Parathyroid adenoma (tissue), 2 donors: ENCODE data around the gene ZNRF4.
A peak's percentile ranks its signal among the peaks of the same experiment; 100 is the strongest.

Experiments
- H2AFZ ChIP-seq: fragments of 300-600 bp; sonication (generic); one replicate; pipeline ENCODE4 v1.7.0; 2017; ENCODE audit warnings: antibody characterized with exemption, mild to moderate bottlenecking
- H3K27ac ChIP-seq: fragments of 300-600 bp; sonication (generic); one replicate; pipeline ENCODE4 v1.7.0; 2017
- H3K27me3 ChIP-seq: fragments of 300-600 bp; sonication (generic); one replicate; pipeline ENCODE4 v1.7.0; 2017; ENCODE audit warnings: low read length; ENCODE audit not compliant: control insufficient read depth, insufficient read depth
- H3K36me3 ChIP-seq: fragments of 300-600 bp; sonication (generic); one replicate; pipeline ENCODE4 v1.7.0; 2017; ENCODE audit warnings: low read length; ENCODE audit not compliant: control insufficient read depth, insufficient read depth
- H3K4me1 ChIP-seq: fragments of 300-600 bp; sonication (generic); one replicate; pipeline ENCODE4 v1.7.0; 2017; ENCODE audit warnings: control low read depth
- H3K4me2 ChIP-seq: fragments of 300-600 bp; sonication (generic); one replicate; pipeline ENCODE4 v1.7.0; 2017; ENCODE audit warnings: low read length
- H3K4me3 ChIP-seq: fragments of 300-600 bp; sonication (generic); one replicate; pipeline ENCODE4 v1.7.0; 2017; ENCODE audit warnings: low read depth, low read length
- H3K79me2 ChIP-seq: fragments of 300-600 bp; sonication (generic); one replicate; pipeline ENCODE4 v1.7.0; 2017; ENCODE audit warnings: control low read depth
- H3K9ac ChIP-seq: fragments of 300-600 bp; sonication (generic); one replicate; pipeline ENCODE4 v1.7.0; 2017; ENCODE audit warnings: mild to moderate bottlenecking
- H3K9me3 ChIP-seq: fragments of 300-600 bp; sonication (generic); one replicate; pipeline ENCODE4 v1.7.0; 2017; ENCODE audit warnings: low read length; ENCODE audit not compliant: control insufficient read depth
- CTCF ChIP-seq: fragments of 300-600 bp; sonication (generic); IDR thresholded peaks from one replicate; pipeline ENCODE4 v1.7.0; 2017; ENCODE audit warnings: antibody characterized with exemption, mild to moderate bottlenecking
- donor health status: primary hyperparathyroidism.

The ZNRF4 gene

GRCh38 chr19:5477451-5478215, 22.4 kb downstream of the ZNRF4 start:
- no peaks in the 10 kb centered on the region for H3K4me1 ChIP-seq
- peaks cover 3% of the 10 kb centered on the region for H3K27me3 ChIP-seq
- no peak overlapping the region for H3K4me3 ChIP-seq
- no peak for TF ChIP-seq CTCF
- H2AFZ ChIP-seq: no peak overlapping the region
- no peak overlapping the region for H3K9ac ChIP-seq
- no peaks in the 10 kb centered on the region for H3K9me3 ChIP-seq
- no peak overlapping the region for H3K27ac ChIP-seq
- H3K36me3 ChIP-seq: no peaks in the 10 kb centered on the region
- H3K4me2 ChIP-seq: no peak overlapping the region
- no peaks in the 10 kb centered on the region for H3K79me2 ChIP-seq

GRCh38 chr19:5478241-5478924, 23.2 kb downstream of the ZNRF4 start:
- Histone ChIP-seq H3K9ac (no peak overlapping the region), H2AFZ (peak overlapping the region; percentile 47), H3K4me3 (no peak overlapping the region), H3K27me3 (peaks cover 3% of the 10 kb centered on the region), H3K4me1 (no peaks in the 10 kb centered on the region), H3K27ac (no peak overlapping the region), H3K36me3 (no peaks in the 10 kb centered on the region), H3K79me2 (no peaks in the 10 kb centered on the region), H3K9me3 (no peaks in the 10 kb centered on the region), H3K4me2 (no peak overlapping the region)
- no peak for TF ChIP-seq CTCF

GRCh38 chr19:5478925-5479588, 23.8 kb downstream of the ZNRF4 start:
- H3K4me3 ChIP-seq: no peak overlapping the region
- no peaks in the 10 kb centered on the region for H3K79me2 ChIP-seq
- H2AFZ ChIP-seq: no peak overlapping the region
- peaks cover 3% of the 10 kb centered on the region for H3K27me3 ChIP-seq
- no peaks in the 10 kb centered on the region for H3K36me3 ChIP-seq
- no peak overlapping the region for H3K27ac ChIP-seq
- no peak overlapping the region for H3K9ac ChIP-seq
- H3K9me3 ChIP-seq: no peaks in the 10 kb centered on the region
- H3K4me1 ChIP-seq: no peaks in the 10 kb centered on the region
- no peak for TF ChIP-seq CTCF
- H3K4me2 ChIP-seq: no peak overlapping the region

- Histone ChIP-seq H3K4me3 (no peak overlapping the region), H3K36me3 (no peaks in the 10 kb centered on the region), H2AFZ (no peak overlapping the region), H3K4me2 (no peak overlapping the region), H3K27me3 (peaks cover 3% of the 10 kb centered on the region), H3K9ac (no peak overlapping the region), H3K79me2 (no peaks in the 10 kb centered on the region), H3K9me3 (no peaks in the 10 kb centered on the region), H3K27ac (no peak overlapping the region), H3K4me1 (no peaks in the 10 kb centered on the region)
- no peak for TF ChIP-seq CTCF
Observed at GRCh38 chr19:5479958-5480357, 24.7 kb downstream of the ZNRF4 start.
